Ureter (tissue), 1 donor: Measurements from ENCODE around the gene DLG2. TPM values are rescaled to one million over a fixed set of nuclear protein-coding genes. Genes with fewer than 3 reads are reported as not detected.
"Not testable (repeated sequence)": the region's sequence is repeated elsewhere in the genome, so short reads cannot be mapped to it uniquely, and the experiment has no call there.

ENCODE experiments used
- DNase-seq: peaks from one replicate; pipeline ENCODE4 v3.0.0-alpha.2; 2020; ENCODE audit warnings: low spot score
- total RNA-seq: library from RNA; stranded (reverse); gene quantifications from one replicate; pipeline ENCODE4 v1.2.4, GENCODE V29; 2023
- donor health status: DM: yes; HTN: yes; CAD: no.

Gene DLG2
- total RNA-seq, 1 donor from 2014 or later, result 19.5 TPM

- no peak for DNase-seq
These were observed 2159.3 kb downstream of the DLG2 start for GRCh38 chr11:83467837-83468236.

- DNase-seq, result no peak
These were observed 2162.8 kb downstream of the DLG2 start for GRCh38 chr11:83464160-83464944.

GRCh38 chr11:83459798-83460197, 2167.3 kb downstream of the DLG2 start:
- no peak for DNase-seq

- DNase-seq, result no peak
These were observed 2170.6 kb downstream of the DLG2 start for GRCh38 chr11:83456566-83456965.

- no peak for DNase-seq
These were observed 2171.1 kb downstream of the DLG2 start for GRCh38 chr11:83456075-83456474.

- DNase-seq, result no peak
These were observed 2171.8 kb downstream of the DLG2 start for GRCh38 chr11:83455356-83455755.

- DNase-seq, result no peak
These were observed 2172.5 kb downstream of the DLG2 start for GRCh38 chr11:83454674-83455073.

GRCh38 chr11:83449338-83449913, 2177.7 kb downstream of the DLG2 start:
- no peak for DNase-seq

- DNase-seq, result no peak
These were observed 2178.5 kb downstream of the DLG2 start for GRCh38 chr11:83448686-83449085.

- DNase-seq, result not testable (repeated sequence)
These were observed 2183.3 kb downstream of the DLG2 start for GRCh38 chr11:83443880-83444279.

GRCh38 chr11:83441601-83442000, 2185.5 kb downstream of the DLG2 start:
- no peak for DNase-seq

- no peak for DNase-seq
These were observed 2186.0 kb downstream of the DLG2 start for GRCh38 chr11:83441171-83441570.

GRCh38 chr11:83438438-83438837, 2188.7 kb downstream of the DLG2 start:
- DNase-seq, result no peak

- no peak for DNase-seq
These were observed 2189.2 kb downstream of the DLG2 start for GRCh38 chr11:83437939-83438338.

GRCh38 chr11:83436855-83437254, 2190.3 kb downstream of the DLG2 start:
- no peak for DNase-seq

GRCh38 chr11:83434812-83435211, 2192.3 kb downstream of the DLG2 start:
- not testable (repeated sequence) for DNase-seq

GRCh38 chr11:83427943-83428342, 2199.2 kb downstream of the DLG2 start:
- no peak for DNase-seq

- DNase-seq, result no peak
These were observed 2199.6 kb downstream of the DLG2 start for GRCh38 chr11:83427501-83427900.

GRCh38 chr11:83425137-83425466, 2202.0 kb downstream of the DLG2 start:
- DNase-seq, result no peak

GRCh38 chr11:83424376-83425136, 2202.6 kb downstream of the DLG2 start:
- no peak for DNase-seq

- not testable (repeated sequence) for DNase-seq
These were observed 2204.5 kb downstream of the DLG2 start for GRCh38 chr11:83422641-83423040.

- DNase-seq, result no peak
These were observed 2216.3 kb downstream of the DLG2 start for GRCh38 chr11:83410605-83411565.
